DOHH2 (cell line): Measurements from ENCODE around the gene TEX2.

Source experiments
- EZH2phosphoT487 ChIP-seq: fragments of 200-600 bp; sonication (generic); IDR thresholded peaks from 2 replicates; pipeline ENCODE4 v1.6.1; 2017; ENCODE audit warnings: borderline replicate concordance, mild to moderate bottlenecking, antibody characterized with exemption, low read length, moderate library complexity, mixed read lengths
- TF ChIP-seq, protein P1 (sequence below): fragments of 200-600 bp; sonication (generic); IDR thresholded peaks from one replicate; pipeline ENCODE4 v1.5.1; 2014; ENCODE audit warnings: antibody characterized with exemption, mild to moderate bottlenecking, low read depth, low read length; ENCODE audit not compliant: poor library complexity, severe bottlenecking

- TF ChIP-seq, protein P1, sequence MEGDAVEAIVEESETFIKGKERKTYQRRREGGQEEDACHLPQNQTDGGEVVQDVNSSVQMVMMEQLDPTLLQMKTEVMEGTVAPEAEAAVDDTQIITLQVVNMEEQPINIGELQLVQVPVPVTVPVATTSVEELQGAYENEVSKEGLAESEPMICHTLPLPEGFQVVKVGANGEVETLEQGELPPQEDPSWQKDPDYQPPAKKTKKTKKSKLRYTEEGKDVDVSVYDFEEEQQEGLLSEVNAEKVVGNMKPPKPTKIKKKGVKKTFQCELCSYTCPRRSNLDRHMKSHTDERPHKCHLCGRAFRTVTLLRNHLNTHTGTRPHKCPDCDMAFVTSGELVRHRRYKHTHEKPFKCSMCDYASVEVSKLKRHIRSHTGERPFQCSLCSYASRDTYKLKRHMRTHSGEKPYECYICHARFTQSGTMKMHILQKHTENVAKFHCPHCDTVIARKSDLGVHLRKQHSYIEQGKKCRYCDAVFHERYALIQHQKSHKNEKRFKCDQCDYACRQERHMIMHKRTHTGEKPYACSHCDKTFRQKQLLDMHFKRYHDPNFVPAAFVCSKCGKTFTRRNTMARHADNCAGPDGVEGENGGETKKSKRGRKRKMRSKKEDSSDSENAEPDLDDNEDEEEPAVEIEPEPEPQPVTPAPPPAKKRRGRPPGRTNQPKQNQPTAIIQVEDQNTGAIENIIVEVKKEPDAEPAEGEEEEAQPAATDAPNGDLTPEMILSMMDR: no peak
- TF ChIP-seq EZH2phosphoT487: no peak
Measured at GRCh38 chr17:64217249-64217691, 45.8 kb downstream of the TEX2 start.
